K562 (cell line): ENCODE data around the gene KAZN. TPM values are rescaled to one million over a fixed set of nuclear protein-coding genes. Genes with fewer than 3 reads are reported as not detected.

Experiments used
- AFF4 ChIP-seq: sonication (generic); formaldehyde crosslinking; IDR thresholded peaks from 2 replicates; pipeline ENCODE4 v1.8.0; 2023; ENCODE audit warnings: mild to moderate bottlenecking, missing genetic modification reagents
- ATF1 ChIP-seq, 2 experiments: fragments of 450-650 bp in 1 of 2; IDR thresholded peaks; 2 replicates each; pipeline ENCODE4 v1.6.1; 2016; ENCODE audit warnings: missing compliant biosample characterization in 1 of 2, missing genetic modification characterization in 1 of 2
- ATF6 ChIP-seq: sonication (generic); formaldehyde crosslinking; IDR thresholded peaks from 2 replicates; pipeline ENCODE4 v1.4.0; 2020; ENCODE audit warnings: mild to moderate bottlenecking, missing genetic modification reagents
- C11orf30 ChIP-seq: fragments of 450-650 bp; IDR thresholded peaks from 2 replicates; pipeline ENCODE4 v1.6.1; 2016; ENCODE audit warnings: low read depth, mild to moderate bottlenecking
- CEBPZ ChIP-seq: fragments of 150-350 bp; IDR thresholded peaks from 2 replicates; pipeline ENCODE4 v1.6.1; 2014; ENCODE audit warnings: low read depth, mild to moderate bottlenecking, low read length, borderline replicate concordance
- HDAC3 ChIP-seq: fragments of 450-650 bp; IDR thresholded peaks from 2 replicates; pipeline ENCODE4 v1.6.1; 2018; ENCODE audit warnings: borderline replicate concordance, mild to moderate bottlenecking, moderate library complexity; ENCODE audit not compliant: partially characterized antibody
- HDGF ChIP-seq: fragments of 450-650 bp; IDR thresholded peaks from 2 replicates; pipeline ENCODE4 v1.6.1; 2016
- MCM2 ChIP-seq: fragments of 450-650 bp; IDR thresholded peaks from 2 replicates; pipeline ENCODE4 v1.6.1; 2017; ENCODE audit warnings: low read depth, mild to moderate bottlenecking
- SFPQ ChIP-seq: fragments of 200-400 bp; formaldehyde crosslinking; IDR thresholded peaks from 2 replicates; pipeline ENCODE4 v1.6.1; 2017; ENCODE audit warnings: mild to moderate bottlenecking, low read depth, low read length, moderate library complexity
- ZBTB8A ChIP-seq: fragments of 450-650 bp; IDR thresholded peaks from 2 replicates; pipeline ENCODE4 v1.6.1; 2018; ENCODE audit warnings: mild to moderate bottlenecking, moderate library complexity; ENCODE audit not compliant: partially characterized antibody
- ZNF280B ChIP-seq: fragments of 250-450 bp; sonication (Bioruptor Pico); IDR thresholded peaks from 2 replicates; pipeline ENCODE4 v1.5.1; 2021; ENCODE audit warnings: mild to moderate bottlenecking
- ZNF76 ChIP-seq: fragments of 250-450 bp; sonication (Bioruptor Pico); IDR thresholded peaks from 2 replicates; pipeline ENCODE4 v1.4.0; 2020; ENCODE audit warnings: mild to moderate bottlenecking, moderate library complexity, borderline replicate concordance
- polyA plus RNA-seq, 8 experiments: library from polyadenylated mRNA; depleted of rRNA in 4 of 8; stranded (reverse) in 5 of 8; unstranded in 3 of 8; fragments of >200 nt; fragmentation: Nextera tagmentation in 2 of 8; fragmentation: Illumina TruSeq in 1 of 8; extraction: Ambion mirVana in 2 of 8; extraction: Trizol in 1 of 8; gene quantifications; 2 replicates each; pipeline versions ENCODE4 v1.2.1 to v1.2.3, GENCODE V29; 2011 to 2014; ENCODE audit warnings: inconsistent platforms in 1 of 8, missing spikeins in 1 of 8
- total RNA-seq, 7 experiments: library from RNA; depleted of rRNA in 6 of 7; stranded (reverse); fragments of >200 nt in 6 of 7; fragmentation: Illumina TruSeq in 2 of 7; extraction: Trizol in 2 of 7; gene quantifications; 2 replicates each; pipeline versions ENCODE4 v1.2.1 to v1.2.3, GENCODE V29; 2011 to 2021; ENCODE audit warnings: low replicate concordance in 1 of 7

KAZN gene
- total and polyA plus RNA-seq, 9 of the 15 experiments (the other 6 are each of a cell fraction or from before 2014, with no cell fraction given), result 2.1 to 21.6 (median 5.4) TPM

GRCh38 chr1:14777516-14778506 is 179.3 kb downstream of the KAZN start (continued):
- no peak for TF ChIP-seq CEBPZ
- TF ChIP-seq ATF6 (CRISPR knock-in tag), result no peak
- no peak for TF ChIP-seq ZBTB8A
- no peak for TF ChIP-seq HDGF
- TF ChIP-seq ATF1 (CRISPR knock-in tag; IDR thresholded peaks at IDR 0.05), result no peak
- TF ChIP-seq ATF1 (tag; IDR thresholded peaks at IDR 0.05), result peak; percentile 79
- peak; percentile 70 for TF ChIP-seq C11orf30
- peak; percentile 59 for TF ChIP-seq HDAC3
- TF ChIP-seq AFF4, result peak; percentile 61; the same call in 1 of the 2 replicates
- no peak for TF ChIP-seq ZNF280B (CRISPR knock-in tag)
- TF ChIP-seq ZNF76 (CRISPR knock-in tag), result peak; percentile 92
- no peak for TF ChIP-seq SFPQ
- no peak for TF ChIP-seq MCM2
